ENCODE results near the gene ANKRD6.
"Not testable (repeated sequence)": the region's sequence is repeated elsewhere in the genome, so short reads cannot be mapped to it uniquely, and the experiment has no call there.

ANKRD6 gene

DNA sequence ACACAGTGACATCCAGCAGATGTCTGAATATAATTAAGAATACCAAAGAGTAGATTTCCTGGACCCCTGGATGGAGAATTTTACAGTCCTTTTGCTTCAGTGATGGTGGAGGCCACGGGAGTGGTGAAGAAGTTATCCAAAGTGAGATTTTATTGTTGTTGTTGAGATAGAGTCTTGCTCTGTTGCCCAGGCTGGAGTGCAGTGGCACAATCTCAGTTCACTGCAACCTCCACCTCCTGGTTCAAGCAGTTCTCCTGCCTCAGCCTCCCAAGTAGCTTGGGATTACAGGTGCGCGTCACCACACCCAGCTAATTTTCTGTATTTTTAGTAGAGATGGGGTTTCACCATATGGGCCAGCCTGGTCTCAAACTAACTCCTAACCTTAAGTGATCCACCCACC lies 208.6 kb downstream of the ANKRD6 start:
- not testable (repeated sequence) for DNase-seq (ENCODE audit: low read depth in 1 of 2, low spot score in 1 of 2)

DNA sequence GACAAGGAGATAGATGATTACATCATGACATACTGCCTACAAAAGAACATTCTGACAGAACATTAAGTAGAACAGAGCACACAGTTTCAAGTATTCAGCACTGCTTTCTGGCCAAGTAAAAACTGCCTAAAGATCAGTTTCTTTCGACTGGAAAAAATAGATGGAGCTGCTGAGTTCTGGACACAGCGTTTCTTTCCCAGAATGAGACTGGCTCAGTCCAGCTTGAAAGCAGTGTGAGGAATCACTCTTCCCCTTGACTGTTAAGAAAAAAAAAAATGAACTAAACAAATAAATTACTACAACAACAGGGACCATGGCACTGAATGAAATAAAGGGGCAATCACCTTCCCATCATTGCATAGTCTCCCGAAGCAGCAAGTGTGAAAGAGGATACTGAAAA lies 210.0 kb downstream of the ANKRD6 start:
- no peak for DNase-seq (ENCODE audit: low read depth in 1 of 2, low spot score in 1 of 2)

DNA sequence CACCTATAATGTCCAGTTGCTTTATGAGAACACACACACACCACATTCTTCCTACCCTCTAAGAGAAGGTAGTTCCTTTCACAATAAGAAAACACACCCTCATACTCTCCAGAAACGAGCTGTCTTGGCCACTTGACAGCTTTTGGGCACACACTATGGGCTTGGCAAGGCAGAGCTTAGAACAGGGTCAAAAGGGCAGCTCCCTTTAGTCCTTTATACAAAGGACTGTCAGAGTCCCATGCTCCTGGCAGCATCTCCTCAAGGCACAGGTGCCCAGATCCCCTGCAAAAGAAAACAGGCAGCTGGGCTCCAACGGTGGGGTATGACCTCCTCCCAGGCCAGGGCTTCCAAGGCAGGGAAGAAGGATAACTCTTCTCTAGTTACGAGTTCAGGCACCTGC lies 210.5 kb downstream of the ANKRD6 start:
- no peak for DNase-seq (ENCODE audit: low read depth in 1 of 2, low spot score in 1 of 2)

DNA sequence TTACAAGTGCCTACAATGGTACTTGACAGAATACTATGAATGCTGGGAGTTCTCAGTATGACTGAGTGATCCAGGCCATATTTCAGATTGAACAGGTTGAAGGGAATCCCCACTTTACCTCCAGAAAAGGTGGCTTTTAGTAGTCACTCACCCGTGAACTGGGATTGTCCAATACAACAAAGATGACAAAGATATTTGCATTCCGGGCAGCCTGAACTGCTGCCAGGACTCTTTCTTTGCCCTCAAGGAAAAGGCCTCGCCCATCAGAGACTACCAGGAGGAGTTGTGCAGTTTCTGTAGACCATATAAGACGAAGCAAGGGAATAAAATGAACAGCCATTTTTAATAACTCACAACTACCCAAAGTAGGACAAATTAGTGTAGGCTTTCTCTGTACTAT lies 211.9 kb downstream of the ANKRD6 start:
- no peak for DNase-seq (ENCODE audit: low read depth in 1 of 2, low spot score in 1 of 2)

DNA sequence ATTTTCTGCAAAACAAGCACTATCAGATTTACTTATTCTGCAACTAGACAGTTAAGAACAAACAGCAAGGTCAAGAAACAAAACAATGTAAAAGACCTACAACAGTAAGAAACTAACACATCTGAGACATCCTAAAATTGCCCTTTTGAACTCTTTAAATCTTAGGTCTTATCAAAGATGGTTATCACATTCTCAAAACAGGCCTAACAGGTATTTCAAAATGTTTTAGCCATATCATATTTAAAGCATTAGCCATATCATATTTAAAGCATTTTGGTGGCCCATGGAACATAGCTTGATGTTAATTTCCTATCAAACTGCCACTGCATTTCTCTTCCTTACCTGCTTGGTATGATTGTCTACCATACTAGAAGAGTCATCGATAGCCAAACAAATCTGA lies 216.7 kb downstream of the ANKRD6 start:
- DNase-seq (ENCODE audit: low read depth in 1 of 2, low spot score in 1 of 2), result no peak

DNA sequence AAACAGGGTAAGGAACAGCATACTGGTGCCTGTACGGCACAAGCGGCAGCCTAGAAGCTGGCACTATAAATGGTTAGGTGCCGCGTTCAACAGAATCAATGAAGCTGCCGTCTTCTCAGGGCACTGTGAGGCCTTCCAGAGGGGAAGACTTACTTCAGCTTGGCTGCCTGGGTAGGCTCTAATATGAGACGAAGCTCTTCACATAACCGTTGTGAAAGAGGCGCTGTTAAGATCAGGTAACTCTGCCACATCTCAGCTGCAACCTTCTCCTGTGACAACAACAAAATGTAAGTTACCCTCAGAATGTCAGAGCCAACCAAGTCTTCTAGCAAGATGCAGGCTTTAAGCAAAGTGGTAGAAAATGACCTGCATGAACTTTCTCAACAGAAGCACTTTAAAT lies 217.6 kb downstream of the ANKRD6 start:
- no peak for DNase-seq (ENCODE audit: low read depth in 1 of 2, low spot score in 1 of 2)

DNA sequence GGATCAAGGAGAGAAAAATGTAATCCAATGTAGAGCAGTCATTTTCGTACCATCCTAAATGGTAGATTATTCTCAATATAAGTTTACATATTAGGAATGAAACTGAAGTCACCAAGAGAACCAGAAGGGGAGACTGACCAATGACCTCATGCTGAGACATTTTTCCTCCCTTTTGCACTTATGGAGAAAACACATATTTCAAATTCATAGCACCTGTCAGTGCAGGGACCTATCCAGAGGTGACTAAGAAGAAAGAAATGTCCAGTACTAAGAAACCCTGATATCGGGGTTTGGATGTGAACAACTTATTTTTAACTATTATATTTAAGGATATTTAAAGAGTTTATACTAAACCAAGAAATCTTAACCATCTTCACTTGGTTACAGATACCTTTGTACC lies 222.2 kb downstream of the ANKRD6 start:
- DNase-seq (ENCODE audit: low read depth in 1 of 2, low spot score in 1 of 2), result no peak

DNA sequence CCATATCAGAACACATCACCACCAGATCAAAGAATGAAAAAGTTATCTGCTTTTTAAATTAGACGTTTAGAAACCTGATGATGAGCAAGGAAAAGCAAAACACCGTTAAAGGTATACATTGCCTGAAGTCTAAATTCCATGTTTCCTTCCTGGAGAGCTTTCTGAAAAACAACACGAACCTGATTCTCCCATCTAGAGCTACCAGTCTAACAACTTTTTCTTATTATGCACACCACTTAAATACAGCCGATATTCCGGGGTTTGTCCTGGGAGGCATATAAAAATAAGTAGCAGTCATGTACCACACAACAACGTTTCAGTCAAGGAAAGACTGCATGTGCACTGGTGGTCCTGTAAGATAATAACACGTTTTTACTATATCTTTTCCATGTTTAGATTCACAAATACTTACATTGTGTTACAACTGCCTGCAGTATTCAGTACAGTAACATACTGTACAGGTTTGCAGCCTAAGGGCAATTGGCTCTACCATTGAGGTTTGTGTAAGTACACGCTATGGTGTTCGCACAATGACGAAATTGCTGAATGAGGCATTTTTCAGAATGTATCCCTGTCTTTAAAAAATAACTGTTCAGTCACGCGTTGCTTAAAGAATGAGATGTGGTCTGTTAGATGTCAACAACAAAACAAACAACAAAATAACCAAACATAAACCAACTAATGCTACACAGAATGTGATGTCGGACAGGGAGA lies 224.7 kb downstream of the ANKRD6 start:
- DNase-seq (ENCODE audit: low read depth in 1 of 2, low spot score in 1 of 2), result no peak

DNA sequence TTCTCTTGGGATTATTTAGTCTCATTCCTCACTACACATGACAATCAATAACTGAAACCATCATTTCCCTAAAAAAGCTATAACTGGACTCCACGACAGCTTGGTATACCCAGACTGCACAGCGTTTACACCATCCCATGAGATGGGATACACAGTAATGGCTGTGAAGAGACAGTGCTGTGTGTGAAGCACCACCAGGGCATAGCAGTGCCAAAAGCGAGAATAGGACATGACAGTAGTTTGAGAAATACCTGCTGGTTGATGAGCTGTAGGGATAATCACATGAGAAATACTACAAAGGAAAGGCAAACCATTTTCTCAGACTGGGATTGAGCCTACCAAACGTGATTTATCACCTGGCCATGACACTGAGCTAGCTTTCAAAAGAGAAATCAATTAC lies 228.0 kb downstream of the ANKRD6 start:
- DNase-seq (ENCODE audit: low read depth in 1 of 2, low spot score in 1 of 2), result no peak

DNA sequence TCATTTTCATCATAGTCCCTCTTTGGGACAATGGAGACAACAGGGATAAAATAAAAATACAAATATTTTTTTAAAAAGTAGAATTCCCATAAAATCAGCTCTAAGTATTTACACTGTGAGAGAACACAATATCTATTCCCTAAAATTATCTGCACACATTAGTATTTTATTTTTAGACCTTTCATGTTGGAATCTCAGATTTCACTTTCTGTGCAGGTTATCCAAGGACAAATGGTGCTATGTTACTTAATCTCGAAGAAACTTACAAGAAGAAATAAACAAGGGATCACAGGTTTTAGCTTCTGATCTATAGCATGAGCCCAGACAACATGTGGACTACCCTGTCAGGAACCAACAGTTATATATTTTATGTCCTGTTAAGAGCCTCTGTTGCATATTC lies 228.6 kb downstream of the ANKRD6 start:
- DNase-seq (ENCODE audit: low read depth in 1 of 2, low spot score in 1 of 2), result no peak

DNA sequence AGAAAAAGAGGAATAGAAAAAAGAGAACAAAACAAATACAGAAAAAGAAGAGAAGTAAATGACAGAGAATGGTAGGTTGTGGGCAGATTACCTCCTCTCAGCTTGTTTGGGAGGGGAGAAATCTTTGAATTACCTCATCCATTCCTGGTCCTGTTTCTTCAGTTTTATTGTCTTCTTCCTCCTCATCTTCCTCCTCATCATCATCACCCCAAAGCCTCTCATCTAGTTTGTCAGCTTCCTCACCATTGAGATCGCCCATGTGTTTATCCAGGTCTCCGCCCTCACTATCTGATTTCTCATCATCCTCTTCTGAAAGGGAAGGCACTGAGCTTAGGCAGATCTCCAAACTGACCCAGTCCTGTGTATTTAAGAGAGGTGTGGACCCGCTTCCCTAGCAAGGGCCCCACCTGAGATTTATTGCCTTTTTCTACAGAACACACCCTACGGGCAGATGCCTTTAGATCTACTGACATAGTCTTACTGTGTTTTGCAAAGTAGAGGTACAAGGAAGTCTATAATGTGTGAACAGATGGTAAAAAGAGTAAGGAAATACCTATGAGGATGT lies 229.8 kb downstream of the ANKRD6 start:
- DNase-seq (ENCODE audit: low read depth in 1 of 2, low spot score in 1 of 2), result no peak

DNA sequence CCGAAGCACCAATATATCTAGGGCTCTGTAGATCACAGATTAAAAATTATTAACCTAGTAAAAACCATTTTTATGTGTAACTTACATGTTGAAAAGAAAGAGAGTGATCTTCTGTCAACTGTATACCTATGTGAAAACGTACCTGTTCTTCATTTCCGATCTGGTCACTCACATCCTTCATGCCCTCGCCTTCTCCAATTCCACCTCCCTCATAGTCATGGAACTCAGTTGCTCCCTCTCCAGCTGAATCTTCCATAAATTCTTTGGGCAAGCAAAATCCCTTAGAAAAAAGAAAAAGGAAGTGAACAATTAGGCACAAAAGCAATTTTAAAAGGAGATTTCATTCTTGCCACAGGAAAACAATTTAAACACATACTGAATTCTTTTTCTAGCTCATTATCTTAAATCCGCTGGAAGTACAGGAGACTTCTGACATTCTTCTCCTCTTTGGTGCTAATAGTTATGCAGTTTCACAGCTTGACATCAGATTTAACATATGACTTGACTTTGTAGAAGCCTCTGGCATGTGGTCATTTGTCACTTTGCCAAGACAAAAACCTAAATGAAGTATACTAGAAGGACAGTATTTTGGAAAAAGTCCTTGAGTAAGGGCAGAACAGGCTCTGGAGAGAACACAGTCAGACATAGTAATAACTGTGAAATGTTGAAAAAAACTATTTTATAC lies 235.1 kb downstream of the ANKRD6 start:
- DNase-seq (ENCODE audit: low read depth in 1 of 2, low spot score in 1 of 2), result no peak

DNA sequence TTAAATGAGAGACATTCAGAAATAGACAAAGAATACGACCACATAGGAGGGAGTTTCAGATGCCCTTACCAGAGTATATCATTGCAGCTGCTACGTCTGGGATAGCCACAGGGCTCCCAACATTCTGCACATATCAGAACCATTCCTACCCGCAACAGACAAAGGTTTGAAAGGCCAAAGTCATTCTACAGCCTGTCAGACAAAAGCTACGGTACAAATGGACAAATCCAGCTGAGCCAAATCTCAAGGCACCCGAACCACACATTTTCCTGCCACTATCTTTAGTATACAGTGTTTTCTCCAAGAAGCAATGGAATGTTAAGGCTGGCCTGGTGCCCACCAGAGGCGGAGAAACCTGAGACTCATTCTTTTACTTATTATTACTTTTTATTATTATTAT lies 236.1 kb downstream of the ANKRD6 start:
- DNase-seq (ENCODE audit: low read depth in 1 of 2, low spot score in 1 of 2), result no peak

DNA sequence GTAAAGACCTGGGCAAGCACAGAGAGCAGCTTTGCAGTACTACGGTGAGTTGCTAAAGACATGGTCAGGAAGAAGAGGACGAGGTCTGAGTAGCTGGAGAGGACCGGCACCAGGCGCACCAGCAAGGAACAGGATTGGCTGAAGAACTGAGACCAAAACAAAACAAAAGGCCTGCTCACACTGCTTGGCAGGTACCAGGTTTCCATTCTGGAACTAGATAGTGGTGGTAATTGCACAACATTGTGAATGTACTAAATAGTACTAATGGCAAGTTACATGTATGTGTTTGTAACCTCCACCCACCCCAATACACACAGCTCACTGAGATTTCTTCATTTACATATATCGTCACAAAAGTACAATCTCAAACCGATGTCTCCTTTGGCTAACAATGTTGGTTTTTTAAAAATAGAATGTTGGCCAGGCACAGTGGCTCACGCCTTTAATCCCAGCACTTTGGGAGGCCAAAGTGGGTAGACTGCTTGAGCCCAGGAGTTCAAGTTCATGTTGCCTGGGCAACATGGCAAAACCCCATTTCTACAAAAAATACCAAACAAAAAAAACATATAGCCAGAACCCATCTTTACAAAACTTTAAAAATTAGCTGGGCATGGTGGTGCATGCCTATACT lies 238.1 kb downstream of the ANKRD6 start:
- no peak for DNase-seq (ENCODE audit: low read depth in 1 of 2, low spot score in 1 of 2)

DNA sequence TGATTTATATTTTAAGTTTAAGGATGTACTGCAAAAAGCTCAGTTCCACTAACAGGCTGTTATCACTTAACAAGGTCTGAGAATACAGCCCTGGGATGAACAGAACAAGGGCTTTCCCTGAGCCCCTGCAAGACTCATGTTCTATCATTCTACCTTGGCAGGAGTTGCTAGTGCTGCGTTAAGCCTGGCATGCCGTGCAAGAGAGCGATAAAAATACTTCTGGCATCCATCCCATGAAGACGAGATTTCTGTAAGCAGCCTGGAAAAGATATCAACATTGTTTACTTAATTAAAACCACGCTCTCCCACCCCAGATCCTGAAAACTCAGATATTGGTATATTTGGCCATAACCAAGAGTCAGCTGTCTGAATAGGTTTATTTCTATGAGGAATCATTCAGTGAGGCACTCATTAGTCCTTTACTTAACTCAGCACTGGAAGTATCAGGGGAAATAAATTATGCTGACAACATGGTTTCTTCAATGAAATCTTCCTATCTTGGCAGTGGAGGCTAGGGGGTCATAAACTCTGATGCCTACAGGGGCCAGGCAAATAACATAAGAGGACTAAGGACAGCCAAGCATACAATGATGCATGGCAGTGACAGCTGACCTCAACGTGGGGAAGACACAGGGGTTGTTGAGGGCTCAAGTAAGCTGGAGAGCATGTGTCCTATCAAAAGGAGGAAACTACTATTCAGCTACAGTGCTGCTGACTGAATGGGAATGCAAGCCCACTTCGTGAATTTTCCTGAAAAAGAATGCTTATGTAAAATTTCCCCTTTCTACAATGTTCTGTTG lies 243.2 kb downstream of the ANKRD6 start:
- DNase-seq (ENCODE audit: low read depth in 1 of 2, low spot score in 1 of 2), result no peak

DNA sequence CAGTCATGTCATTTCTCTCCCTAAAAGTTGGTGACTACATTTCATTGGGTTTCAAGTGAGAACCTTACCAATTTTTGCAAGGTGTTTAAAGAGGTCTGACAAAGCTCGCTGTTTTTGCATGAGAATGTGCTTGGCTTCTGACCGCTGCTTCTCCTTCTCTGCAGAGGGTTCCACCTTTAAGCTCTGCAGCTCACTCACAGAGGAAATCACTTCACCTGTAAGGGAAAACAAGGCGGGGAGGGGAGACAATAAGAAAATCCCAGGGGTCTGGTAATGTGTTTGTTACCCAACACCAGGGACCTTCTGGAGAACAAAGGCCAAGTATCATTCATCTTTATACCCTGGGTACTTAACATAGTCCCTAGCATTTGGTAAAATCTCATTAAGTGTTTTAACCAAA lies 245.6 kb downstream of the ANKRD6 start:
- DNase-seq (ENCODE audit: low read depth in 1 of 2, low spot score in 1 of 2), result no peak

DNA sequence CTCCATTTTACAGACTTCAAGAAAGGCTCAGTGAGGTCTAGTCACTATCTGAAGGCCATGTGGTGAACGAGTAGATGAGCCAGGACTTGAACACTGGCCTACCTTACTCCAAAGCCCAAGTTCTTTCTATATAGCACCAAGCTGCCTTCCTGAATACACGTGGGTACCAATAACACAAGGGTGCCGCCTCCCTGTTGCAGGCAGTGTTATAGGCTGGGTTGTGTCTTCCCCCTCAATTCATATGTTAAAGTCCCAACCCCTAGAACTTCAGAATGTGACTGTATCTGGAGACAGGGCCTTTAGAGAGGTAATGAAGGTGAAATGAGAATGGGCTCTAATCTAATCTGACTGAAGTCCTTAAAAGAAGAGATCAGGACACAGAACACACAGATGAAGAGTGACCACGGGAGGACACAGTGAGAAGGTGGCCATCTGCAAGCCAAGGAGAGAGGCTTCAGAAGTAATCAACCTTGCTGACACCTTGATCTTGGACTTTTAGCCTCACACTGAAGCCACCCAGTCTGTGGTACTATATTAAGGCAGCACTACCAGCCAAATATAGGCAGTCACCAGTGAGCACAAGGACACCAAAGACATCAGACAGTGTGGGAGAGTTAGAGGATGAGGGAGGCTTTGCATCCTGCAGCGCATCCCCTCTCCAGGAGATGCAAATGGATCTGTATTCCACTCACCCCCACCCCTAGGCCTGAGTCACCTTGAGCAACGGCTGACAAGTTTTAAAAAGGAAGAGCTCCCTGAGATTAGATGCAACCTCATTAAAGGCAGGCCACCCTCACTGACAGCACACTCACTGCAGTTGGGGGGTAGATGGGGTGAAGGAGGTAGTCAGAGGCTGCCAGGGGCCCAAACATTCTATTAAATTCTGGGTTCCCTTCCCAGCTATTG lies 246.5 kb downstream of the ANKRD6 start:
- DNase-seq (ENCODE audit: low read depth in 1 of 2, low spot score in 1 of 2), result no peak

DNA sequence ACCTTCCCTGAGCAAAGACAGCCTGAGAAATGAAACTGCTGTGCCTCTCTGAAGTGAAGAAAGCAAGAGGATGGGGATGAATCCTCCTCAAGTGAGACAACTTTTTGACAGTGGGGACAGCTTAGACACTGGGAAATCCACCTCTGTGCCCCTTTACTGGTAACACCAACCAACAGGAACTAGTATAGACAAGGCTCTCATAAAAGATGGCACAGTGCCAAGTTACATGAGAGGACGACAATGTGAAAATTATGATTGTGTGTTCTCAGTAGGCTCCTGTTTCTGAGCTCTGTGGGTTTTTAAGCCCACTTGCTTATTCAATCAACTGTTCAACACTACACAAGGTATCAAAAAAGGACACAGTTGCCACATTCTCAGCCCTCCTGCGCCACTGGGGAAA lies 247.2 kb downstream of the ANKRD6 start:
- no peak for DNase-seq (ENCODE audit: low read depth in 1 of 2, low spot score in 1 of 2)

DNA sequence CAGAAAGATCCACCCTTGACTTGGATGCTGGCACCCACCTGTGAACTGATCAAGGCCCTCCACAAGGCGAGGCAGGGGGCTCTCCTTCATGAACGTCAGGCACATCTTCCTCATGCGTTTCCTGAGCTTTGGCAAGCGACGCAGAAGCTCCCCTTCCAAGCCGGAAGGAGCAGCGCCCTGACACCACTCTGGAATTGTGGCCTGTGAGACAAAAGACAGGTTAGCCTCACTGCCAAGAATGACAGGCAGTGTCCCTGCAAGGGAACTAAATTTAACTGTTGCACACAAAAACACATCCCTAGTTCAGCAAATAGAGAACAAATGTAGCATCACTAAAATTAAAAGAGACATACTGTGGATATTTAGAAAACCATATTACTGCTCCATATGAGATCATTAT lies 247.6 kb downstream of the ANKRD6 start:
- DNase-seq (ENCODE audit: low read depth in 1 of 2, low spot score in 1 of 2), result no peak

DNA sequence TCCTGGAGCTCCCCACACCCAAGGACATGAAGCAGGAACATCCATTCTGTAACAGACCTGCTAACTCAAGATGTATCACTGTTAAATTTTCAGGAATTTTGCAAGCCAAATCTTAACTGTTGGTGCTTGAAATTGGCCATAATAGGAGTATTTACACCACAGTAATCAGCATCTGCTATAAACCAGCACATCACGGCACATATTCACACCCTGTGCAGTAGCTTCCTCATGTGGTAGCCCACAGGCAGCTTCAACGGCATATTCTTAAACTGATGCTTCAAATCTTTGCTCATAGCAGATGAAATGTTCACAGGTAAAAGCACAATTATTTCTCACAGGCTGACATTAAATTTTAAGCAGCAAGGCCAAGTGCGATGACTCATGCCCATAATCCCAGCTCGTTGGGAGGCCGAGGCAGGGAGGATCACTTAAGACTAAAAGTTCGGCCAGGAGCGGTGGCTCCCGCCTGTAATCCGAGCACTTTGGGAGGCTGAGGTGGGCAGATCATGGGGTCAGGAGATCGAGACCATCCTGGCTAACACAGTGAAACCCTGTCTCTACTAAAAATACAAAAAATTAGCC lies 249.1 kb downstream of the ANKRD6 start:
- DNase-seq (ENCODE audit: low read depth in 1 of 2, low spot score in 1 of 2), result no peak

Data from activated CD4-positive, alpha-beta T cell treated with anti-CD3 and anti-CD28 coated beads, Interleukin-2, amount 50 U/mL, for 24 hours (primary cell).